NT2/D1 (cell line): ENCODE data around the gene TRIM3.

ENCODE experiments used
- SUZ12 ChIP-seq: IDR thresholded peaks from 2 replicates; pipeline ENCODE4 v1.6.1; 2011; ENCODE audit not compliant: insufficient read length, insufficient read depth; ENCODE audit errors: extremely low read depth
- YY1 ChIP-seq: IDR thresholded peaks from 2 replicates; pipeline ENCODE4 v1.6.1; 2011; ENCODE audit not compliant: insufficient read length, insufficient read depth
- ZNF274 ChIP-seq: IDR thresholded peaks from 2 replicates; pipeline ENCODE4 v1.6.1; 2011; ENCODE audit warnings: mild to moderate bottlenecking, low read depth, low read length

DNA sequence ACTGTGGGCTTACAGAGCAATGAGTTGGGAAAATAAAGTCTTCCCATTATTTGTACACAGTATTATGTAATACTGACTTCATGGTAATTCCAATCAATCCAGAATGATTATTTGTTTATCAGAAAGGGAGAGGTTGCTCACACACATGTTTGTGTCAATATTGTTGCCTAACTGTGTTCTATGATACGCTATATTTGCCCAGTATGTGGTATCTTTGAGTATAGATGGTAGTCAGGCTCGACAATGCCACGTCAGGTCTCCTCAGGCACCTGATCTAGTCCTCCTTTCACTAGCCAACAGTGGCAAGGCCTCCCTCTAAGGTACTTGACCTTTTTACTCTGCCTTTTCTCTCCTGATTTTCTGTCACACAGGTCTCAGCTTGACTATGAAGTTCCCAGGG is 28.6 kb upstream of the TRIM3 start:
- no peak for TF ChIP-seq YY1
- no peak for TF ChIP-seq ZNF274
- no peak for TF ChIP-seq SUZ12
